Measurements from ENCODE around the gene RPAP2.

- TF ChIP-seq ELK1 (IDR thresholded peaks at IDR 0.05; ENCODE audit: low read depth, low read length): no peak
- no peak for TF ChIP-seq CTCF (IDR thresholded peaks at IDR 0.05 in 2 of 3, conservative IDR thresholded peaks at IDR 0.05 in 1 of 3; ENCODE audit: control insufficient read depth in 2 of 3, extremely low read depth in 1 of 3, insufficient read depth in 1 of 3, low read depth in 3 of 3, low read length in 3 of 3)
- no peak for TF ChIP-seq PBX3 (IDR thresholded peaks at IDR 0.05; ENCODE audit: insufficient replicate concordance, low read depth, low read length)
- no peak for TF ChIP-seq USF1 (IDR thresholded peaks at IDR 0.05; ENCODE audit: borderline replicate concordance, extremely low read length, insufficient read depth, low read depth, low read length)
- no peak for TF ChIP-seq BACH1 (IDR thresholded peaks at IDR 0.05; ENCODE audit: borderline replicate concordance)
- no peak for TF ChIP-seq ZNF217 (IDR thresholded peaks at IDR 0.05)
- TF ChIP-seq RAD21 (IDR thresholded peaks at IDR 0.05; ENCODE audit: insufficient read depth, low read depth, low read length): no peak
- no peak for TF ChIP-seq POLR2A (IDR thresholded peaks at IDR 0.05; ENCODE audit: low read depth, low read length)
- TF ChIP-seq ZNF274 (IDR thresholded peaks at IDR 0.05; ENCODE audit: insufficient read depth, insufficient read length): no peak
- no peak for TF ChIP-seq CREB1 (IDR thresholded peaks at IDR 0.05; ENCODE audit: low read depth)
Measured at GRCh38 chr1:92372164-92372563, 73.3 kb downstream of the RPAP2 start.
